Measurements from ENCODE around the gene PAX3.
"Not testable (repeated sequence)": the region's sequence is repeated elsewhere in the genome, so short reads cannot be mapped to it uniquely, and the experiment has no call there.

Gene PAX3

DNA sequence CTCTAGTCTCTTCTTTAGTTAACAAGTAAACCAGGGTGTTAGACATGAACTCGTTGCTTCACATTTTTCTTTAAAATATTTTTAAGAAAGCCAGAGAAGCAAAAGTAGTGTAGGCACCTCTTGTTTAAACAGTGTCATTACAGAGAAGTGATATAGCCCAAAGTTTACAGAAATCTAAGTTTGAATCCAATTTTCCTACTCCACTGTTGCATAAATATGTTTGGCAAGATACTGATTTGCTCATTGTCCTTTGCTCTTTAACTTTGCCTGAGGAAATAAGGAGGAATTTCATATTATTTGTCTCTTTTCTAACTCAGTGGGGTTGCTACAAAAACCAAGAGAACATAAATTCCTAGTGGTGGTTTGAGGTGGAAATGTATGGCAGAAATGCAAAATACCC is 81.1 kb downstream of the PAX3 start:
- DNase-seq, result no peak

DNA sequence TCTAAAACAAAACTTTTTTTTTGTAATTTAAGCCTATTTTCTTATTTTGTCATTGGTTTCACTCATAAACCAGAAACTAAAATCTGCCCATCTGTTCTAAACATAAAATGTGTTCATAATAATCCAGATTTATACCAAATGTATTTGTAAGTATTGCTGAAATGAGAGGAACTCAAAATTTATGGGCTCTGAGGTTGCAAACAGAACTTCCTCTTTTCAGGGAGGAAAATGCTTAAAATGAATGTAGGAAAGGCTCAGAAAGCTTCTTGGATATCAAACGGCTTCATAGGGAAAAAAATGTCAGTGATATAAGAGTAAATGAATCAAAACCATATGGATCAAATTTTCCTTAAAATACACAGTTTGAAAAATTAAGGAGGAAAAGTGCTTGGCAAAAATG is 83.9 kb downstream of the PAX3 start:
- no peak for DNase-seq

DNA sequence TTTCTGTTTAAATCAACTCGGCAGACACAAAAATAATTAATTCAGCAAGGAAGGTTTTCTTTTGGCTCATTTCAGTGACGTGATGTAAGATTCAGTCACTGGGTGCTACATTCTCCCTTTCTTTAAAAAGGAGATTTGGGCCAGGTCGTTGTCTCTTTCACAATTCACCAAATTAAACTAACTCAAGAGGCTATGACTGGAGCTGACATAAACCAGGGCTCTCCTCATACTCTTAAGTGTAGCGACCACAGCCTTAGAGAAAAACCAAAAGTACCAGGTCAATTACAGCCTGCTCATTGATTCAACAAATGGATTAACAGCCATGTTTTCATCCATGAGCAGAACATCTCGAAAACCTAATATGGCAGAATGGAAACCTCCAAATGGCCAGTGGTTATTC is 85.7 kb downstream of the PAX3 start:
- DNase-seq, result no peak

DNA sequence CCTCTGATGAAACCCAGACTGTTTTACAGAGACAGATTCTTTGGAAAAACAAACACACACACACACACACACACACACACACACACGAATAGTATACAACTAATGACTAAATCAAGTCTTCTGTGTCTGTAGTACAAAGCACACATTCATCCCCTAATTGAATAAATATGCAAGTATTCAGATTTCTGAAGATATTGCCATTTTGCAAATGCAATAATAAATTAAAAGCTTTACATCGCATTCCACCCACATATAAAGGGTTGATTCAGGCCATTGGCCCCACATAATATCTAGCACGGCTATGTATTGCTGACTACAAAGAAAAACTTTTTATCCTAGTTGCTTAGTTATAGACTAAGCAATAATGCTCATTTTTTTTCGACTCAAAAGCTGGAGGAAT is 86.2 kb downstream of the PAX3 start:
- DNase-seq, result no peak

DNA sequence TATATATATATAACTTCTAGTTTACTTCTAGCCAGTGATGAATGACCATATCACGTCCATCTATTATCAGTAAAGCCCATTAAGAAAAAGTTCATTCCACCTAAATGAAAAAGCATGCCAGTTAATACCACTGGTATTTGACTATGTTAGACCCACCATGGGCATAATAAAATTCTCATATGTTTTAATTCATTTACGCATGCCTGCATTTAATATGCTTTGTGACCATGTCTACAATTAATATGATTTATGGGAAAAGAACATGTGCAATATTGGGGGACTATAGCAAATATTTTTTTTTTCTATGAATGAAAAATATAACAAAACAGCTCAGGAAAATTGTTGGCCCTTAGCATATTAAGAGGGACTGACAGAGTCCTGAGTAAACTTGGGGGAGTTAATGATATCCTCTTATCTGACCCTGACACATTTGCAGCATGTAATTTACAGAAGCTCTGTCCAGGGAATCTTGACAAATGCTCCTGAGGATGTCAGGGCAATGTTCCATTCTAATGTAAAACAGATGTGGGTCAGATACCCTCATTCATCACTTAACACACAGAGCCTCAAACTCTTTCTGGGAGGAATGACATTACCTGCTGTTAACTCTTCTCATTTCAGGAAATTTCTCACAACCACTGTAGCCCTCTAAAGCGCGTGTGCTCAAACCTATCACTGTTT is 90.6 kb downstream of the PAX3 start:
- no peak for DNase-seq

DNA sequence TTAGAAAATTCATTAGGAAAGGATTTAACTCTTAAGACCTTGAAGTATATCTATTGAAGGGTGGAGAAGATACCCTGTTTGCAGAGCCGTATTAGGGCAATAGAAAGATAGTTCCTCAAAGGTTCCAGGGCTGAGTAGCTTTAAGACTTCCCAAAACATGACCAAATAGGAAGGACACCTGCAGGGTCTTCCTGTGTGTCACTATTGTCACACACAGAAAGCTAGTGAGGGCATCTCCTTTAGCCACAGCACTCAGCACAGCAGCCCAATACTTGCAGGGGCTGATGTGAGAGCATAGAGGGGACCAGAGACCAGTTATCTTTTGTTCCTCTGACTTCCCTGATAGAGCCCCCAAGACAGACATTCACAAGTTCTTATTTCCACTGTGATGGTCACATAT is 93.7 kb downstream of the PAX3 start:
- DNase-seq, result no peak

DNA sequence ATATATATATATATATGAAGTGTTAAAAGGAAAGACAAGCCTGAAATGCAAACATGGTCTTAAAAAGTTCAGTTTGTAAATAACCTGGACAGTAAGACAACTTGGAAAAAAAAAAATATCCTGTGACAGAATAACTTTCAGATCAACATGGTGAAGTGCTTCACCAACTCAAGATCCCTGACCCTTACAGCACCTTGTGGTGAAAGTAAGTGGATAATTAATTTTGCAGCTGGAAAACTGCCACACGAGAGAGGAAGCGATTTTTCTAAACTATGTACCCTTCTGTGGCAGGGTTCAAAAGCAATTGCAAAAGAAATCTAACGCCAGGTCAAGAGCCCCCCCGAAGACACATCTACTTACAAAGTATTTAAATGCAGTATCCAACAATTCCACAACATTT is 95.8 kb downstream of the PAX3 start:
- DNase-seq, result no peak

DNA sequence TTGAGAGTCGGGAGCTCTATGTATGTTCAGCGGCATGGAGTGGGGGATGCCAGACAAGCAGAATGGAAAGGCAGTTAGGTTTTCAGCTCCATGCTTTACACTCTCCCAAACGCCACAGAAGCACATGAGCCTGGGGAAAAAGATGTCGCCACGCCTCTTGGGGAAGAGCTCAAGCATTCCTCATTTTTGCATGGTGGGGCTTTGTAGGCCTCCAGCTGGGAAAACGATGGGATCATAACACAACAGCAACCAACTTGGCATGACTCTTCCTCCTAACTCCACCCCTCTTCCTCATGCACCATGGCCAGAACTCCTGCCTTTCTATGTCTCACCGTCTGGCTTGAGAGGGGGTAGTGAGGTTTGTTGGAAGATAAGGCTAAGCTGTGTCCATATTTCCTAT is 102.6 kb downstream of the PAX3 start:
- no peak for DNase-seq

DNA sequence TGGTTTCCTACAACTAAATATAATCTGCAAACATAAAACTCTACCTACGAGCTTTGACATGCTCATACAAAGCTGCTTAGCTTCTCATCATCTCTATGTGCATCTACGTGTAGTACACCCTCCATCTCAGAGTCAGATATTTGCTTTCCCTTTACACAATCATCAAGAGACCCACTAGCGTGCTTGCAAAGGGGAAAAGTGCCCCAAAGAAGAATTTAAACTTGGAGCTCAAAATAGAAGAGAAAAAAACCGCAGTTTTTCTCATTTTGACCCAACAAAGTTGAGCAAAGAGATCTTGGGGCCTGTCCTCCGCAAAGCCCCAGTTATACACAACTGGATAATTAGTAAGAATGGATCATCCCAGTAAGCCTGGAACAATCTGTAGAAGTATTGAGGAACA is 104.1 kb downstream of the PAX3 start:
- no peak for DNase-seq

DNA sequence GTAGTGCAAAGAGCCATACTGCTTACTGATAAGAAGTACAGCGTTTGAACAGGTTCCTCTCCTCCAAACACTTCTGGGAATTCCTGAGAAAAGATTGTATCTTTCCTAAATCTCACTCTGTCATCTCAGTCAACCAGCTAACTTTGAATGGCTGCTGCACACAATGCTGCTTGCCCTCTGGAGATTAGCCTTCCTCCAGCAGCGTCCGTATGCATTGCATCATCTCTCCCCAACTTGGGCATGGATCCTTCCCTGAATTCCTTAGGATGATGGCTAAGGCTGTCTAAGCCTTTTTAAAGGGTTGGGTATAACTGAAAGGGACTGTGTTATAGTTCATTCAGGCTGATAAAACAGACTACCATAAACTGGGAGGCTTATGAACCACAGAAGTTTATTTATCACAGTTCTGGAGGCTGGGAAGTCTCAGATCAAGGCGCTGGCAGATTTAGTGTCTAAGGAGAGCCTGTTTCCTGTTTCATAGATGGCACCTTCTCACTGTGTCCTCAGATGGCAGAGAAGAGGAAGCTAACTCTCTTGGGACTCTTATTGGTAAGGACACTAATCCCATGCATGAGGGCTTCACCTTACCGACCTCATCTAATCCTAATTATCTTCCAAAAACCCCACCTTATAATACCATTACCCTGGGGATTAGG is 105.3 kb downstream of the PAX3 start:
- DNase-seq, result no peak

DNA sequence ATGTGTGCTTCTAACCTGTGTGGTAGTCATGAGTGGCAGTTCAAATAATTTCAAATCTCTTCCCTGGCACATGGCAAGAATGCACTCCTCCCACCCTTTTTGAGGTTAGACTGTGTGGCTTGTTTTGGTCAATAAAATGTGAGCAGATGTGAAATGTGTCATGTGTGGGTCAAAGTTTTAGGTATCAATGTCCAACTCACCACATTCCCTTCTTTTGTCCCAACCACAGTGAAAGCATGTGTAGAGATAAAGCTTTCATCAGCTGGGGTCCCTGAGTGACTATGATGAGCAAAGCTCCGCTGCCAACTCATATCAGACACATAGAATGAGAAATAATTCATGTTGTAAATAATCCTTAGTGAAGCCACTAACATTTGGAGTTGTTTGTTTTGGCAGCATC is 118.2 kb downstream of the PAX3 start:
- no peak for DNase-seq

DNA sequence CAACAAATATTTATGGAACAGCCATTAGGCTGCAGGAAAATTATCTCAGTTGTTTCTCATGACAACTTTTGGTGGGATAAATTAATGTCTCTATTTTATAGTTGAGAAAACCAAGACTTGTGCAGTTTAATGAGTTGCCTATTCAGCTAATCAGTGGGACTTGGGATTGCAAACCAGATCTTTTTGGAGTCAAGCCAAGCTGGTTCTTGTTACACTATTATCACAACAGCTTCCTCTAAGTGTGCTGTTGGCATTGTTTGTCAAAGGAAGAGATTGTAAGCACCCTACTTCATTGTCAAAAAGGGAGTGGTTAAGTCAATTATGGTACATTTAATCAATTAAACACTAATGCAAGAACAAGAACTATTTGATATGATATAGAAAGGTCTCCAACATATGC is 119.2 kb downstream of the PAX3 start:
- DNase-seq, result no peak

DNA sequence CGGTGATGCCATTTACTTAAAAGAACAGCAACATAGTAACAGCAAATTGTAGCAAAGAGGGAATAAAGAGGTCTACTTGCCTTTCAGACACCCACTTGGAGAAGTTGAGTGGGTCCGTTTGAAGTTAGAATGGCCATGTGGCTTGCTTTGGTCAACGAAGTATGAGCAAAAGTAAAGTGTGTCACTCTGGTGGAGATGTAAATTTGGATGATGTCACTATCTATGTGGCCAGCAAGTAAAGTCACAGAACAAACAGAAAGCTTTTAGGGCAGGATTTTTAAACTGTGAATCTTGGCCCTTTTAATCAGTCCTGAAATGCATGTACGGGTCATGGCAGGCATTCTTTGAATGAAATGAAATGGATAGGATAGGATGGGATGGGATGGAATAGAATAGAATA is 120.3 kb downstream of the PAX3 start:
- DNase-seq, result no peak

DNA sequence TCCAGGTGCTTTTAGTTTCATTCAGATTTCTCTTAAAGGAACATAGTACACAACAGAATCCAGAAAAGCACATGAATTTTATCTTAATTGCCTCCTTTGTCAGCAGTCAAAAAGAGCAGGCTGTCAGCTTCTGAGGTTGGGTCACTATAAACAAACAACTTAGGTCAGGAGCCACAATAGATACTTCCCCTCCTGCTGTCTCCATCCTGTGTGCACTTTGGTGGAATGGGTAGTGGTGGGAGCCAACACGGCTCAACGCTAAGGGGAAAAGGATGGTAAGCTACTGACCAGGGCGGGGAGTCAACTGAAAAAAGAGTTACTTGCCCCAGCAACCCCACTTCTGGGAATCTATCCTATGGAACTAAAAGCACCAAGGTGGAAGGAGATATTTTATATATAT is 121.9 kb downstream of the PAX3 start:
- no peak for DNase-seq

DNA sequence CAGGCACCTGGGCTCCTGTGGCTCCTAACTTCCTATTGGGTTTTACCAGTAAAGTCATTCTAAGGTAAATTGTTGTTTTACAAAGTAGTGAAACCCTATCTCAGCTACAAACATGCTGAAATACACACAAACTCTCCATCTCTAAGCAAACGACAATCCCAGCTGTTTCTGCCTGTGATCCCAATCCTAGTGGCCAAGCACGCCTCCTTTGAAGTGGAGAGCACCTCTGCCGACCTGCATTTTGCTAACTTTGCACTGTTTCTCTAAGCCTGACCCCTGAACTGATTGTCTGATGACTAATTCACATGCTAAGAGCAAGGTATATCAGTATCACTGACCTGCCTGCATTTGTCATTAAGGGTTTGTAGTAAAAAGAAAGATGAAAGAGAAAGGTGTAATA is 124.3 kb downstream of the PAX3 start:
- DNase-seq, result no peak

DNA sequence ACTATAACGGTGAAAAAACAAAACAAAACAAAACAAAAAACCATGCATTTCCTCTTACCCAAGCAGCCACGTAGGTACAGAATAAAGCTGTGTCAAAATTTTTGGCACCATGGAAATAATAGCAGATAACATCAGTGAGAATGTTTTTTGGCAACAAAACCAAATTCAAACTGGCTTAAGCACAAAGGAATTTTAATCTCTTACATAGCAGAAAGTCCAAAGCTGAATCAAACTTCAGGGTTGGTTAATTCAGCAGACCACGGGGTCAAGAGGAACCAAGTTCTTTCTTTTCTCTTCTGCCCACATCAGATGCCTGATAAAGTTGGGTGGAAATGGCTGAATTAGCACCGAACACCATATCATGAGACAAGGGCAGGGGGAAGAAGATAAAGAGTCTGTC is 129.5 kb downstream of the PAX3 start:
- no peak for DNase-seq

DNA sequence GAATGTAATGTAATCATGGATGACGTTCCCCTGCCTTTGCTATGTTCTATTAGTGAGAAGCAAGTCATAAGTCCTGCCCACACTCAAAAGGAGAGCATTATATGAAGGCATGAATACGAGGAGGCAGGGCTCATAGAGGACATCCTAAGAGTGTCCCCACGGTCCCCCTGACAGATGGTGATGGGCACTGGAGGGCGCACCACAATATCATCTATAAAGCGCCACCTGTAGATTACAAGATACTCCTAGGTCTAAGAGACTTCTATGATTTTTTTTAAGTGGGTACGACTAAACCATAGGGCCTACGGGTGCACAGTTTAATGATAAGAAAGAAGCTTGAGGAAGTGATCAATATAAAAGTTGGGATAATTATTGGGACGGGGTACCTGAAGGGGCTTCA is 131.0 kb downstream of the PAX3 start:
- DNase-seq, result no peak

DNA sequence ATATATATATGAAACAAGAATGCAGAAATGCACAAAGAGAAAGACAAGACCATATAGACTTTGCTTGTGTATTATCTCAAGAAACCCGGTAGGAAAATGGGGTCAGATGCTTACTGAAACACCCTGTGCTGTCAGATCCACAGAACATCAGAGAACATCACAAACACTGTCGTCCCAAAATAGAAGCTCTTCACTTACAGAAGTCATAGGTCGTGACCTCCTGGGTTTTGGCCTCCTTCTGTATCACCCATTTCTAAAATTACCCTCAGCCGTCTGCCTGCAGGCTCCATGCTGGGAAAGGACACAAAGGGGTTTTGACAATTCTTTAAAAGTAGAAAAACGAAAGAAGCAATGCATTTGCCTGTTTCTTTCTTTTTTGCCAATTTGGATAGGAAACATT is 137.9 kb downstream of the PAX3 start:
- no peak for DNase-seq

DNA sequence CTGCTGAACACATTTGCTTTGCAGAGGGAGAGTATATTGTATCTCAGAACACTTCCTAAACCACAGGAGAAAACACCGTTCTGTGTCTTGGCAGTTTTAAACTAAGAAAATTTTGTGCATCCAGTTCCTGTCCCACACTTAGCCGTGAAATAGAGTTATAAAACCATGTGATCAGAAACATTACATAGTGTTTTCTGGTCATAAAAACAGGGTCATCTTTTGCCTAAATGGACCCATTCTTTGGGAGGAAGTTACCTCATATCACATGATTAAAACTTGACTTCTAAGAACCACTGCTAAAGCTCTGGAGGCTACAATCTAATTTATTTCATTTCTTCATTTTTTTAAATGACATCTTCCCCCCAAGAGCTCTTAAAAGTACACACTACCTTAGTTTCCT is 138.7 kb downstream of the PAX3 start:
- DNase-seq, result no peak

DNA sequence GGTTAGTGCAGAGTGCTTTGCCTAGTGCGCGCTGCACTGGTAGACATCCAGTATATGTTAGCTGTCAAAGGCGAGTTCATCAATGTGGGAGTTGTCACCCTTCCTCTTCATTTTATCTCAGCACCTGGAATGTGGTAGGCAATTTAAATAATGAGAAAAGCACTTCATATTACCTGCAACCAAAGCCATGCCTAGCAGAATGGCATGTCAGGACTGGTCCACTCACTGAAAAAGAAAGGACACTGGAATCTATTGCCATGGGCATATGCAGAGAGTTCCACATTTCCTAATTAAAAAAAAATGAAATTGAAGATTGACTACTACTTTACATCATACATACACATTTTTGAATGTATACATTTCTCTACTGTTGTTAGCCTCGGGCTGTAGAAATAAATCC is 139.6 kb downstream of the PAX3 start:
- no peak for DNase-seq

DNA sequence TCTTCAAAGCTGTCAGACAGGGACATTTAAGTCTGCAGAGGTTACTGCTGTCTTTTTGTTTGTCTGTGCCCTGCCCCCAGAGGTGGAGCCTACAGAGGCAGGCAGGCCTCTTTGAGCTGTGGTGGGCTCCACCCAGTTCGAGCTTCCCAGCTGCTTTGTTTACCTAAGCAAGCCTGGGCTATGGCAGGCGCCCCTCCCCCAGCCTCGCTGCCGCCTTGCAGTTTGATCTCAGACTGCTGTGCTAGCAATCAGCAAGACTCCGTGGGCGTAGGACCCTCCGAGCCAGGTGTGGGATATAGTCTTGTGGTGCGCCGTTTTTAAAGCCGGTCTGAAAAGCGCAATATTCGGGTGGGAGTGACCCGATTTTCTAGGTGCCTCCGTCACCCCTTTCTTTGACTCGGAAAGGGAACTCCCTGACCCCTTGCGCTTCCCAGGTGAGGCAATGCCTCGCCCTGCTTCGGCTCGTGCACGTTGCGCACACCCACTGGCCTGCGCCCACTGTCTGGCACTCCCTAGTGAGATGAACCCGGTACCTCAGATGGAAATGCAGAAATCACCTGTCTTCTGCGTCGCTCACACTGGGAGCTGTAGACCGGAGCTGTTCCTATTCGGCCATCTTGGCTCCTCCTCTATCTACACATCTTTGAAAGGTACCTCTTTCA is 143.7 kb downstream of the PAX3 start:
- not testable (repeated sequence) for DNase-seq
